K562 (cell line): Measurements from ENCODE around the gene ENOSF1. TPM values are rescaled to one million over a fixed set of nuclear protein-coding genes. Genes with fewer than 3 reads are reported as not detected.

ENCODE experiments used
- ATAC-seq: fragments of 200-7000 bp; cut with Tn5 transposase; 3 replicates; pipeline ENCODE4 v1.9.1; 2020; ENCODE audit warnings: moderate library complexity
- BruUV-seq: library from RNA; stranded (reverse); fragments of 400-500 nt; replicated peaks from 2 replicates; lab custom pipeline; 2021; lab: Mats Ljungman, UMichigan
- CTCF ChIA-PET: fragments of 300-600 bp; formaldehyde crosslinking; extraction: SDS; loops from one replicate; lab custom pipeline; 2021; ENCODE audit warnings: low intra/inter-chr PET ratio; lab: Yijun Ruan, JAX
- POLR2A ChIA-PET: fragments of 300-600, 350-650 bp; sonication (Branson Sonifier 250); formaldehyde crosslinking; extraction: SDS; loops from one replicate; lab custom pipeline; 2021; ENCODE audit warnings: antibody characterized with exemption, inconsistent platforms; lab: Yijun Ruan, JAX
- DNase-seq, 4 experiments: peaks; one replicate each; pipeline versions ENCODE4 v3.0.0 to v3.0.0-alpha.2; 2011 to 2018; ENCODE audit warnings: low spot score in 3 of 4, mixed read lengths in 3 of 4; ENCODE audit errors: extremely low read depth in 1 of 4
- FAIRE-seq: peaks from 2 replicates; lab custom pipeline; 2011; peaks lifted over from hg19 to GRCh38; lab: Jason Lieb, UNC
- H2AFZ ChIP-seq: 2 replicates; pipeline ENCODE4 v1.6.0; 2011; ENCODE audit warnings: low read depth, low read length, control low read depth, inconsistent platforms
- H3K27ac ChIP-seq: fragments of 200-600 bp; 3 replicates; pipeline ENCODE4 v1.8.0; 2011; ENCODE audit warnings: low read depth, mild to moderate bottlenecking, control low read depth, inconsistent platforms, low read length, moderate library complexity, mixed read lengths; ENCODE audit errors: extremely low read depth
- H3K27me3 ChIP-seq, 2 experiments: fragments of 300-600 bp in 1 of 2; 2 replicates in 1 of 2; 3 replicates in 1 of 2; pipeline versions ENCODE4 v1.6.0 to v1.8.0; 2011; ENCODE audit warnings: inconsistent platforms in 2 of 2, low read length in 2 of 2, mild to moderate bottlenecking in 1 of 2, mixed read lengths in 1 of 2, moderate library complexity in 1 of 2; ENCODE audit not compliant: control insufficient read depth in 2 of 2, insufficient read depth in 2 of 2
- H3K36me3 ChIP-seq: fragments of 300-600 bp; 3 replicates; pipeline ENCODE4 v1.8.0; 2011; ENCODE audit warnings: mild to moderate bottlenecking, low read length, inconsistent platforms; ENCODE audit not compliant: control insufficient read depth, insufficient read depth
- H3K4me1 ChIP-seq, 2 experiments: fragments of 200-600 bp in 1 of 2; replicated peaks in 1 of 2; 2 replicates in 1 of 2; 3 replicates in 1 of 2; pipeline versions ENCODE4 v1.5.1 to v1.8.0; 2011; ENCODE audit warnings: inconsistent platforms in 2 of 2, low read length in 2 of 2, mild to moderate bottlenecking in 1 of 2, mixed read lengths in 1 of 2, moderate library complexity in 1 of 2; ENCODE audit not compliant: control insufficient read depth in 2 of 2, insufficient read depth in 2 of 2
- H3K4me2 ChIP-seq: 2 replicates; pipeline ENCODE4 v1.6.1; 2011; ENCODE audit warnings: low read length, control low read depth, inconsistent platforms, mixed read lengths; ENCODE audit not compliant: insufficient read depth
- H3K4me3 ChIP-seq: fragments of 200-600 bp; sonication (generic), shearing (Covaris generic); 2 replicates; pipeline ENCODE4 v1.5.1; 2016; ENCODE audit warnings: control low read depth, inconsistent platforms
- H3K79me2 ChIP-seq: fragments of 200-600 bp; 3 replicates; pipeline ENCODE4 v1.8.0; 2011; ENCODE audit warnings: low read length, inconsistent platforms; ENCODE audit not compliant: control insufficient read depth, insufficient read depth
- H3K9ac ChIP-seq, 2 experiments: 2 replicates each; pipeline versions ENCODE4 v1.6.0 to v1.6.1; 2011; ENCODE audit warnings: low read depth in 2 of 2, low read length in 2 of 2, control low read depth in 1 of 2, inconsistent platforms in 1 of 2, mild to moderate bottlenecking in 1 of 2, mixed read lengths in 1 of 2; ENCODE audit not compliant: insufficient read depth in 1 of 2
- H3K9me1 ChIP-seq: one replicate; pipeline ENCODE4 v1.6.0; 2011; ENCODE audit warnings: inconsistent platforms, mild to moderate bottlenecking, low read length, moderate library complexity; ENCODE audit not compliant: control insufficient read depth, insufficient read depth
- H3K9me3 ChIP-seq: replicated peaks from 2 replicates; pipeline ENCODE4 v1.5.1; 2011; ENCODE audit warnings: low read depth, low read length, inconsistent platforms; ENCODE audit not compliant: control insufficient read depth, insufficient read depth
- H4K20me1 ChIP-seq: replicated peaks from 2 replicates; pipeline ENCODE4 v1.6.1; 2011; ENCODE audit warnings: low read length, inconsistent platforms, mixed read lengths; ENCODE audit not compliant: control insufficient read depth, insufficient read depth
- ATF3 ChIP-seq, 2 experiments: fragments of 450-650 bp in 1 of 2; sonication (generic) in 1 of 2; formaldehyde crosslinking in 1 of 2; IDR thresholded peaks in 1 of 2; conservative IDR thresholded peaks in 1 of 2; 2 replicates each; pipeline versions ENCODE4 v1.6.1 to v1.8.1; 2016 to 2023; ENCODE audit warnings: mild to moderate bottlenecking in 2 of 2, moderate library complexity in 2 of 2, inconsistent platforms in 1 of 2, missing genetic modification reagents in 1 of 2
- BCL6 ChIP-seq: fragments of 250-450 bp; sonication (Bioruptor Pico); IDR thresholded peaks from 2 replicates; pipeline ENCODE4 v1.4.0; 2020
- BRD9 ChIP-seq: fragments of 450-650 bp; IDR thresholded peaks from 2 replicates; pipeline ENCODE4 v1.6.1; 2018; ENCODE audit warnings: low read depth; ENCODE audit not compliant: partially characterized antibody
- C11orf30 ChIP-seq: fragments of 450-650 bp; IDR thresholded peaks from 2 replicates; pipeline ENCODE4 v1.6.1; 2016; ENCODE audit warnings: low read depth, mild to moderate bottlenecking
- CREB1 ChIP-seq, 2 experiments: sonication (generic) in 1 of 2; formaldehyde crosslinking in 1 of 2; IDR thresholded peaks; 2 replicates each; pipeline versions ENCODE4 v1.6.1 to v1.8.0; 2012 to 2022; ENCODE audit warnings: inconsistent platforms in 1 of 2, mild to moderate bottlenecking in 1 of 2, missing genetic modification reagents in 1 of 2, moderate library complexity in 1 of 2
- FOXA3 ChIP-seq, 2 experiments: fragments of 450-650 bp in 1 of 2; sonication (generic) in 1 of 2; formaldehyde crosslinking; IDR thresholded peaks in 1 of 2; conservative IDR thresholded peaks in 1 of 2; 2 replicates each; pipeline versions ENCODE4 v1.4.0 to v1.8.0; 2020 to 2022; ENCODE audit warnings: mild to moderate bottlenecking in 2 of 2, missing genetic modification reagents in 1 of 2
- JUND ChIP-seq, 2 experiments: IDR thresholded peaks; 2 replicates in 1 of 2; 3 replicates in 1 of 2; pipeline ENCODE4 v1.6.1; 2011; ENCODE audit warnings: borderline replicate concordance in 2 of 2, low read depth in 2 of 2, low read length in 2 of 2, improper control_type of control experiment in 1 of 2, missing biosample characterization in 1 of 2, missing genetic modification characterization in 1 of 2, missing genetic modification reagents in 1 of 2
- MAFF ChIP-seq: IDR thresholded peaks from 2 replicates; pipeline ENCODE4 v1.6.1; 2012; ENCODE audit warnings: low read length, improper control_type of control experiment
- MEF2A ChIP-seq: IDR thresholded peaks from 2 replicates; pipeline ENCODE4 v1.6.1; 2011; ENCODE audit warnings: low read depth, mild to moderate bottlenecking, low read length, moderate library complexity; ENCODE audit not compliant: control insufficient read depth
- NCOR1 ChIP-seq: fragments of 450-650 bp; IDR thresholded peaks from 2 replicates; pipeline ENCODE4 v1.6.1; 2016; ENCODE audit warnings: mild to moderate bottlenecking, moderate library complexity
- WGBS: fragments of 100-300 bp; shearing (Covaris generic); methylation state at CpG from one replicate; pipeline ENCODE4 v1.1.6; 2016; ENCODE audit warnings: low coverage, mixed read lengths; ENCODE audit not compliant: insufficient coverage; ENCODE audit errors: missing lambda C conversion rate; 5-methylcytosine and 5-hydroxymethylcytosine counted together
- in situ Hi-C: fragments of 300-500 bp; cut with MboI; formaldehyde crosslinking; loops from 4 replicates; pipeline ENCODE4 v1.15.0; 2018; ENCODE audit warnings: inconsistent platforms, mixed read lengths
- intact Hi-C: fragments of 100-400 bp; cut with micrococcal nuclease; formaldehyde crosslinking; loops from 2 replicates; pipeline ENCODE4 v1.14.2; 2022
- polyA plus RNA-seq, 8 experiments: library from polyadenylated mRNA; depleted of rRNA in 4 of 8; stranded (reverse) in 5 of 8; unstranded in 3 of 8; fragments of >200 nt; fragmentation: Nextera tagmentation in 2 of 8; fragmentation: Illumina TruSeq in 1 of 8; extraction: Ambion mirVana in 2 of 8; extraction: Trizol in 1 of 8; gene quantifications; 2 replicates each; pipeline versions ENCODE4 v1.2.1 to v1.2.3, GENCODE V29; 2011 to 2014; ENCODE audit warnings: inconsistent platforms in 1 of 8, missing spikeins in 1 of 8
- total RNA-seq, 7 experiments: library from RNA; depleted of rRNA in 6 of 7; stranded (reverse); fragments of >200 nt in 6 of 7; fragmentation: Illumina TruSeq in 2 of 7; extraction: Trizol in 2 of 7; gene quantifications; 2 replicates each; pipeline versions ENCODE4 v1.2.1 to v1.2.3, GENCODE V29; 2011 to 2021; ENCODE audit warnings: low replicate concordance in 1 of 7

Gene ENOSF1
- total and polyA plus RNA-seq, 9 of the 15 experiments (the other 6 are each of a cell fraction or from before 2014, with no cell fraction given): 15.5 to 66.4 (median 46.5) TPM

- intact Hi-C loops: no loop called here
- H3K4me2 ChIP-seq: no peak overlapping the region
- H3K36me3 ChIP-seq: no peaks in the 10 kb centered on the region
- H2AFZ ChIP-seq: no peak overlapping the region
- FAIRE-seq (no peak), ATAC-seq (no peak), DNase-seq (no peak)
- no peaks in the 10 kb centered on the region for H3K9me3 ChIP-seq
- H3K9me1 ChIP-seq: no peaks in the 10 kb centered on the region
- H3K79me2 ChIP-seq: peaks cover 3% of the 10 kb centered on the region; the same call in 1 of the 3 replicates
- CTCF ChIA-PET: no interaction called here
- H4K20me1 ChIP-seq: no peaks in the 10 kb centered on the region
- no TSS peak for BruUV-seq
- H3K4me3 ChIP-seq: no peak overlapping the region
- 40% methylated on average over 5 of the region's 5 CpGs for WGBS
- POLR2A ChIA-PET: interaction anchor here (0.8 to 1.9 kb wide), 2 partner anchors 9 to 53 kb away, joined by 4 to 7 read pairs; no protein-coding TSS in a partner anchor
- no peak overlapping the region for H3K9ac ChIP-seq
- H3K27ac ChIP-seq: no peak overlapping the region
- in situ Hi-C loops: no loop called here
- H3K27me3 ChIP-seq: no peaks in the 10 kb centered on the region
- H3K4me1 ChIP-seq: peaks cover 2 to 16% of the 10 kb centered on the region in 2 experiments; a peak in 4 of 5 replicates
- TF ChIP-seq C11orf30 (peak; percentile 12; the same call in 1 of the 2 replicates), MAFF (no peak), BRD9 (no peak), ATF3 (IDR thresholded peaks at IDR 0.05) (peak; percentile 54), ATF3 (CRISPR knock-in tag; conservative IDR thresholded peaks at IDR 0.05) (no peak), JUND (IDR thresholded peaks at IDR 0.05; ENCODE audit: borderline replicate concordance, low read depth, low read length) (no peak), JUND (tag; IDR thresholded peaks at IDR 0.05; ENCODE audit: borderline replicate concordance, low read depth, low read length) (0 out of 3 replicates have a peak, but pooled peaks have one; percentile 25), FOXA3 (CRISPR knock-in tag; conservative IDR thresholded peaks at IDR 0.05 in 1 of 2, IDR thresholded peaks at IDR 0.05 in 1 of 2) (no peak), BCL6 (CRISPR knock-in tag) (no peak), CREB1 (IDR thresholded peaks at IDR 0.05) (no peak), CREB1 (CRISPR knock-in tag; IDR thresholded peaks at IDR 0.05) (no peak), MEF2A (no peak), NCOR1 (0 out of 2 replicates have a peak, but pooled peaks have one; percentile 3)
Measured at GRCh38 chr18:649341-649740, 63.1 kb downstream of the ENOSF1 start.
